Raji (cell line): ENCODE measurements around the gene DNAJC15.

ENCODE experiments used
- POLR2A ChIP-seq: IDR thresholded peaks from 2 replicates; pipeline ENCODE4 v1.6.1; 2011; ENCODE audit warnings: low read depth, low read length, control low read depth; ENCODE audit not compliant: insufficient read depth

Gene DNAJC15

DNA sequence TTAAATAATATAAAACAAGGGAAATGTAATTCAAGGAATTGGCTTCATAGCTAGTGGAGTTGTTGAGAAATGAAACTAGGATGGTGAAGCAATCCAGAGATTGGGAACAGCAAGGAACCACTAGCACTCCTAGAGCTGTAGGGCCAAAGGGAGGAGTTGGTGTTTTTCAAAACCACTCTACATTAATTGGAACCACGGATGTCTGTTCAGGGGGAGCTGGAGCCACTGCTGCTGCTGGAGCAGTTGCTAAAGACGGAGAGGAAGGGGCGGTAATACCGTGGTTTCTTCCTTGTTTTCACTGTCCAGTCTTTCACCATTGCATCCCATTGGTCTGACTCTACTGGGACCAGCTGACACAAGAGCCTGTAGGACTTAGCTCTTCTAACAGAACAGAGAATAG is 8.5 kb downstream of the DNAJC15 start:
- TF ChIP-seq POLR2A, result no peak

DNA sequence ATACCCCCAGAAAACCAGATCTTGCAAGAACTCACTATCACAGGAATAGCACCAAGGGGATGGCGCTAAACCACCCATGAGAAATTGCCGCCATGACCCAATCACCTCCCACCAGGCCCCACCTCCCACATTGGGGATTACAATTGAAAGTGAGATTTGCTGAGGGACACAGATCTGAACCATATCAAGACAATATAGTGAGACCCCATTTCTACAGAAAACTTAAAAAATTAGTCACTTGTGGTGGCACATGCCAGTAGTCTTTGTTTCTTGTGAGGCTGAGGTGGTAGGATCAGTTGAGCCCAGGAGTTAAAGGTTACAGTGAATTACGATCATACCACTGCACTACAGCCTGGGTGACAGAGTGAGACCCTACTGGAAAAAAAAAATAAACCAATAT is 9.7 kb downstream of the DNAJC15 start:
- no peak for TF ChIP-seq POLR2A

DNA sequence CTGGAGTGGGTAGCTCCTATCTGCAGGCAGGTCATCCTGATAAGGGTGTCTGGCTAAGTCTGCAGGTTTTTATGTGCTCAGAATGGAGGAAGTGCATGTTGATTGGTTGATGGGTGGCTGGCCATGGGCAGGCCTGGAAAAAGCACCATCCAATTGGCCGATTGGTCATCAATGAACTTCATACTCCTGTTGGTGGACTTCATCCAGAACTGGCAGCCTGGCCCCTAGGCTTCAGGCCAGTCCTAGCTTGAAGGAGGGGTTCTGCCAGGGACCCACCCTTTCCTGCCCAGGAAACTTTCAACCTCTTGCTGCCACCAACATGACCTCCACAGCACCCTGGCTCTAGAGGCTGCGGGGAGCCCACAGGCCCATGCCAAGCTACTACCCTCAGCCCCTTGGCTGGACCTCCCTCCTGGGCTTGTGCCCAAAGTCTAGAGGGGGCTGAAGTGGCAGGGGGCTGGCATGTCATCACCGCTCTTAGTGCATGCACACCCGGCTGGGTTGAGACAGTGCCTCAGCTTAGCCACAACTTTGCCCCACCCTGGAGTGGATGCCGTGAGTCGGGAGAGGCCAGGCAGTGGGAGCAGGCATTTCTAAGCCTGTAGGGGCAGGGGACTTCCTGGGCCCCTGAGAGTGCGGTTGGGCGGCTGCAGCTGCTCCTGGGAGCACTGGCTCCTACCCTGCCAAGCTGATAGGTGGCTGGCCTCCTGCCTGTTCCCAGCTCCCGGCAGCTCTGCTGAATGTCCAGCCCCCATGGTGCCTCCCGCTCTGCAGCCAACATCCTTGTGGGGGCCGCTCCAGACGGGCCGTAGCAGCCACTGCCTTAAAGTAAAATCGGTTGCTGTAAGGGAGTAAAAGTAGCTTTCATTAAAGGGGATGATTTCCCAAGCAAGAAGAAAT is 13.2 kb downstream of the DNAJC15 start:
- no peak for TF ChIP-seq POLR2A

DNA sequence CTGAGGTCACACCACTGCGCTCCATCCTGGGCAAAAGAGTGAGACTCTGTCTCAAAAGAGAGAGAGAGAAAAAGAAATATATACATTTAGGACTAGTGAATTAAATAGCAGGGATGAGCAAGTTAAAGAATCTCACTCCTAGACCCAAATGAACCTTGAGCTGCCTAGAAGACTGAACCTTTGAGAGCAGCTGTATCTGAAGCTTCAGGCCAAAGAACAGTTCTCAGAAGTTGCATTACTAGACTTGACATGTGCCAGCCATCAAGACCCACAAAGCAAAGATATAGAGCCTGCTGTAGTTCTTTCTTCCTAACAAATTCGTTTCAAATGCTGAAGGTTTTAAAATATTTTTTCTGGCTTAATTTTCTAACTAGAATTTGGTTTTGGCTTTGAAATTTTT is 16.6 kb downstream of the DNAJC15 start:
- no peak for TF ChIP-seq POLR2A

DNA sequence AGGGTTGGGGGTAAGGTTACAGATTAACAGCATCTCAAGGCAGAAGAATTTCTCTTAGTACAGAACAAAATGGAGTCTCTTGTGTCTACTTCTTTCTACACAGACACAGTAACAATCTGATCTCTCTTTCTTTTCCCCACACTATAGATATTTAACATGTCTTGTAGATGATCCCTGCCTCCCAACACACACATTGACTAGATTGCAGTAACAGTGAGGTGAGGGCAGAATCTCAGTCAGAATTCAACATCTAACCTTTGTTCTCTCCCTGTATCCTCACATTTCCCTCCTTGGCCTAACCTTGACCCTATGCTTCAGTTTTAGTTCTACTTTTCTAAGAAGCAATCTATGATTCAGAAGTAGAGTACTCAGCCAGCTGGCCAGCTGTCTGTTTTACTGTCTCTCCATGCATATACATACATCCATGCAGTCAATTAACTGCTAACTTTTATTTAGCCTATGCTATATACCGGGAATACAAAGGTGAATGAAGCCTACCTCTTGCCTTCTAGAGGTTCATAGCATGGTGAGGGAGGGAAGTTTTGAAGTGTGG is 18.1 kb downstream of the DNAJC15 start:
- no peak for TF ChIP-seq POLR2A

DNA sequence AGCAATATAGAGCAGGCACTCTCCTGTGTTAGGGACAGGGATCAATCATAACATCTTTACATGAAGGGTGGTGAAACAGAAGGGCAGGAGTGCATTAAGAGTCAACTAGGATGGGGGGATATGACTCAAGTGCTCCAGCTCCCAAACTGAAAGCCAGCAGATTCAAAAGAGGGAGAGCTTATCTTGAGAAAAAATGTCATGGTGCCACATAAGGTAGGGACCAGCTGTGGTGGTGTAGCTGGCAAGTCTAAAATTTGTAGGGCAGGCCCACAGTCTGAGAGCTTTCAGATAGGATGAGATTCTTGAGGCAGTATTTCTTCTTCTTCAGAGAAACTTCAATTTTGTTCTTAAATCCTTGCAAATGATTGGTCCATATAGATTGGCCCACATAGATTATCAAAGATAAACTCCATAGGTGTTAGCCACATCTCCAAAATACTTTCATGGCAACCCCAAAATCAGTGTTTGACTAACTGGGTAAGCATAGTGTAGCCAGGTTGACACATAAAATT is 19.1 kb downstream of the DNAJC15 start:
- TF ChIP-seq POLR2A, result no peak

DNA sequence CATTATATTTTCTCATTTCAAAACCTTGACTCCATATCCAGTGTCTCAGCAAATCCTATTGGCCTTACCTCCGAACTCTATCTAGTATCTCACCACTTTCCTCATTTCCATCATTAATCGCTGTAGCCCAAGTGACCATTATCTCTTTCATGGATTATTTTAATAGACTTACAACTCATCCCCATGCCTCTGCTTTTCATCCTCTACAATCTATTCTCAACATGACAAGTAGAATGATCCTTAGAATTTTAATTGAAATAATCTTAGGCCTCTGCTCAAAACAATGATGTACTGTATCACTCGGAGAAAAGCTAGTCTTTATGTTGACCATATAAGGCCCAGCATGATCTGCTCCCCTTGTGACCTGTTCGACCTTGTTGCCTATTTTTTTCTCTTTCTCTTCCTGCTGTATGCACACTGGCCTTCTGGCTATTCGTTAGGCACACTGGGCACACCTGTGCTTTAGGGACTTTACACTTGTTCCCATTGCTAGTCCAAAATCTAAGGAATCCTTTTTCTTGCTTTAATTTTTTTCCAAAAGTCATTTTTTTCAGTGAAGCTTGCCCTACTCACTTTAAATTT is 21.4 kb downstream of the DNAJC15 start:
- no peak for TF ChIP-seq POLR2A

DNA sequence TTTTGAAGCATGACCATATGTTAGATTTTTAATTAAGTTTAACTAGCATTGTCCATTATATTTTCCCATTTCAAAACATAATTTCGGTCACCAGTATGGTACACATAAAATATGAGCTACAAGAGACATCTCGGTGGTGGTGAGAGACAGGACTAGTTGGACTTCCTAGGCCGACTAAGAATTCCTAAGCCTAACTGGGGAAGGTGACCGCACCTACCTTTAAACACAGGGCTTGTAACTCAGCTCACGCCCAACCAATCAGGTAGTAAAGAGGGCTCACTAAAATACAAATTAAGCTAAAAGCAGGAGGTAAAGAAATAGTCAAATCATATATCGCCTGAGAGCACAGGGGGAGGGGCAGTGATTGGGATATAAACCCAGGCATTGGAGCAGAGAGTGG is 22.9 kb downstream of the DNAJC15 start:
- no peak for TF ChIP-seq POLR2A

DNA sequence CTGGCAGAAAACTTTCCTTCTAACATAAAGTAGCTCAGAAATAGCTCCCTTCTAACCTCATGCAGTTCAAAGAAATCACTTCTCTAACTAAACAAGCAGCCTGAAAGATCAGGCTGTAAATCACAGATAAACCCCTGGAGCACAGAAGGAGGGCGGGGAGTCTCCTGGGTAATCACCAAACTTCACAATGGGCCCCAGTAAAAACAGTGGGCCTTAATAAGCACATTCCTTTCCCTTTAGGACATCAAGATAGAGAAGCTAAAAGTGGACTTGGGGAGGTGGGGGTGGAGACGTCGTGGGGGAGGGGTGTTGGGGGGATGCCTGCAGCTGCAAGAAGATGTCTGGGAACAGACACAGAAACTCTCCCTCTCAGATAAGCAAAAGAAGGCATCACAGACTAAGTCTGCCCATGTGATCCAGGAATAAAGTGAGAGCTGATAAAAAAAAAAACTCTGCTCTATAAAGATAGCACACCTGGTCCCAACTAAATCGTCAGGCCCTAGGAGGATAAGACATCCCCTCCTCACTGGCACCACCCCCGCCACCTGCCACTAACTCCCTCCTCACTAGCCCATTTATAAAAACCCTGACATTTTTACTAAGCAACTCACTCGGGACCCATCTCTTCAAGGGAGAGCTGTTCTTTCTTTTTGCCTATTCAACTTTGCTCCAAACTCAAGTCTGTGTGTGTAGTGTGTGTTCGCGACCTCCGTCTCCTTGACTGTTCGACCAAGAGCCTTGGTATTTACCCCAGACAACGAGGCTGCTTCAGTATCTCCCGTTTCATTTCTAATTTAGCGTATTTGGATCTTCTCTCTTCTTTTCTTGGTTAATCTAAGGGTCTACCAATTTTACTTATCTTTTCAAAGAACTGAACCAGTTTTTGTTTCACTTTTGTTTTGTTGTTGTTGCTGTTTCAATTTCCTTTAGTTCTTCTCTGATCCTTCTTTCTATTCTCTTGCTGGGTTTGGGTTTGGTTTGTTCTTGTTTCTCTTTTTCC is 31.7 kb downstream of the DNAJC15 start:
- TF ChIP-seq POLR2A, result no peak

DNA sequence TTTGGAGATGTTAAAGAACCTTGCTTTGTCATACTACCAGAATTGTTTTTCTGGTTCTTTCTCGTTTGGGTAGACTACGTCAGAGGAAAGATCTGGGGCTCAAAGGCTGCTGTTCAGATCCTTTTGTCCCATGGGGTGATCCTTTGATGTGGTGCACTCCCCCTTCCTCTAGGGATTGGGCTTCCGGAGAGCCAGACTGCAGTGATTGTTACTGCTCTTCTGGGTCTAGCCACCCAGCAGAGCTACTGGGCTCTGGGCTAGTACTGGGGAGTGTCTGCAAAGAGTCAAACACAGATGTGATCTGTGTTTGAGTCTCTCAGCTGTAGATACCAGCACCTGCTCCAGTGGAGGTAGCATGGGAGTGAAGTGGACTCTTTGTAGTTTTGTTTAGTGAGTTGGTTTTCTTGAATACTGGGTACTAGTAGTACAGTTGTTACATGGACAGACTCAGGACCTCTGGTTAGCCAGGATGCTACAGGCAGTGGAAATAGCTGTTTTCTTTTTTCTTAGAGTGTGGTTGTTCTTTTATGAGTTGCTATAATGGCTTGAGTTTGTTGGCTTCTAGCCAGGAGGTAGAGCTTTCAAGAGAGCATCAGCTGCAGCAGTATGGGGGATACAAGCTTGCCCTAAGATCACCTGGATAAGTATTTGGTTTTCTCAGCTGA is 34.4 kb downstream of the DNAJC15 start:
- TF ChIP-seq POLR2A, result no peak

DNA sequence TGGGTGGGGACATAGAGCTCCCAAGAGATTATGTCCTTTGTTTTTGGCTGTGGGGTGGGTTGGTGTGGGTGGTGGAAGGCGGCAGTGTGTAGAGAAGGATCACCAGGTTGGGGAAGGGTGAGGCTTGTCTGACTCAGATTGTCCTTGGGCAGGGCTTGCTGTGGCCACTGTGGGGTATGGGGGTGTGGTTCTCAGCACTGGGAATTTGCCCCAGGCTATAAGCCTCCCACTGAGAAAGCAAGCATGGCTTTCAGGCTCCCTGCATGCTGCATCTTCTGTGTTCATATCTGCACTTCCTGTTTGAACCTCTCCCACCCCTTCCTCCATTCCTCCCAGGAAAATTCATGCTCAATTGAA is 34.9 kb downstream of the DNAJC15 start:
- TF ChIP-seq POLR2A, result no peak

DNA sequence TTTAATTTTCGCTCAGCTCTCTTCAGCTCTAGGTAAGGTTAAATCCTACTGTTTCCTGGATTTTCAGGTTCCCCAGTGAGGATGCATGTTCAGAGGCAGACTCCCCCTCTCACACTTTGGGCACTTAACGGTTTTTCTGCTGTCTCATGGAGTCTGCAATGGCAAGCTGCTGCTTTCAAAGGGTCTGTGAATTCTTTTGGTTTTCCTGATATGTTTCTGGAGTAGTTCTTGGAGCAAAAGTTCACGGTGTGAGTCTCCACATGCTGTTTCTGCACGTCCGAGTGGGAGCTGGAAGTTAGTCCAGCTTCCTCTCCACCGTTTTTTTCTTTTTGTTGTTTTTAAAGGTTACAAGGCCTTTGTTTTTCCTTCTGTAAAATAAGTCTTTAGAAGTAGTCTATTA is 35.4 kb downstream of the DNAJC15 start:
- no peak for TF ChIP-seq POLR2A

DNA sequence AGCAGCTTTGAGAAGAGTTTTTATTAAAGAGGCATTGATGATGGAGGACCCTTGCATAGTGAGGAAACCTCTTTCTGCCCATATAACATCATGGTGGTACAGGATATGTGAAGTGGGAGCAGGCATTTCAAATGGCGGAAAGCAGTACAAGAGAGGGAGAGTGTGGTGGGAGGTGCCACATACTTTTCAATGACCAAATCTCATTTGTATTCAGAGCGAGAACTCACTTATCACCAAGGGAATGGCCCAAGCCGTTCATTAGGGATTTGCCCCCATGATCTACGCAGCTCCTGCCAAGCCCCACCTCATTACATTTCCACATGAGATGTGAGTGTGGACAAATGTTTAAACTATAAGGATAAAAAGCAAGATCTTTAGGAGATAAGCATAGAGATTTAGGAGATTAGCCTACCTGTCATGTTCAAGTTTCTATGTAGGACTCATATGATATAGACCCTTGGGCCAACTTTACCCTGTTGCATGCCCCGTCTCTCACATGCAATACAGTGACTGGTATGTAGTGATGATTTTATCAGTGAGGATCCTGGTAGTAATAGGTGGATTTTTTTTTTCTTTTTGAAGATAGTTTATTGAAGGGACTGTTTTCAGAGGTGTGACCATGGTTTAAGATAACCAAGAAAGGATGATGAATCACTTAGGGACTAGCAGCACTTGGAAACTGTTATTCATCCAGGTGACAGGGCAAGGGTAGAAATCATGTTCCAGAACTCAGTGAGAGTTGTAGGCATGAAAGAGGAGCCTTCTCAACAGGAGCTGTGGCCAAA is 38.3 kb downstream of the DNAJC15 start:
- no peak for TF ChIP-seq POLR2A

DNA sequence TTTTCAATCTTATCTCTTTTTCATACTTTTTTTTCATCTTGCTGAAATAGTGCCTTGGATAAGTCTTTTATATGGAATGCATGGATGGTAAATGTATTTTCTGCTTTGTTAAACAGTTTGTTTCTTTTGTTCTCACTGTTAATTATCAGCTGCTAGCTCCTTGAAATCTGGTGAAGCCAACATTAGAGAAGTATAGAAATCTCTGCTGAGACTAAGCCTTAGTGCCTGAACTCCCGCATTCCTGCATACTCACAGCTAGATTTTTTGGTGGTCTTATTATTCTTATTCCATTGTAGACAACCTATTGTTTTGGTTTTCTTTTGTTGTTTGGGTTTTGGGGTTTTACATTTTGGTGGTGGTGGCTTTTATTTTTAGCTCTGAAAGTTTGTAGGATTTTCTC is 48.4 kb downstream of the DNAJC15 start:
- TF ChIP-seq POLR2A, result no peak
